Mesendoderm (in vitro differentiated cells): ENCODE results near the gene CRIM1.

Source experiments
- DNase-seq: peaks from one replicate; pipeline ENCODE4 v3.0.0; 2013
- H2AK5ac ChIP-seq: 2 replicates; pipeline ENCODE4 v1.6.1; 2013; ENCODE audit warnings: low read length, inconsistent platforms
- H2BK120ac ChIP-seq: 2 replicates; pipeline ENCODE4 v1.6.1; 2013; ENCODE audit warnings: low read depth, mild to moderate bottlenecking, low read length, moderate library complexity, mixed read lengths
- H2BK15ac ChIP-seq: replicated peaks from 2 replicates; pipeline ENCODE4 v1.6.1; 2013; ENCODE audit warnings: low read depth, mild to moderate bottlenecking, moderate library complexity
- H2BK5ac ChIP-seq: 2 replicates; pipeline ENCODE4 v1.6.1; 2013; ENCODE audit warnings: low read length, inconsistent platforms
- H3K18ac ChIP-seq: 2 replicates; pipeline ENCODE4 v1.6.1; 2013; ENCODE audit warnings: mild to moderate bottlenecking, low read length, mixed read lengths
- H3K23ac ChIP-seq: one replicate; pipeline ENCODE4 v1.6.1; 2013; ENCODE audit warnings: low read length
- H3K27ac ChIP-seq: 2 replicates; pipeline ENCODE4 v1.5.1; 2013; ENCODE audit warnings: low read depth, mild to moderate bottlenecking, inconsistent platforms, low read length, moderate library complexity
- H3K27me3 ChIP-seq: 2 replicates; pipeline ENCODE4 v1.6.1; 2013; ENCODE audit warnings: low read length, control low read depth, mild to moderate bottlenecking, inconsistent platforms; ENCODE audit not compliant: insufficient read depth, poor library complexity
- H3K36me3 ChIP-seq: 2 replicates; pipeline ENCODE4 v1.6.1; 2013; ENCODE audit warnings: low read length, inconsistent platforms; ENCODE audit not compliant: control insufficient read depth, insufficient read depth
- H3K4ac ChIP-seq: one replicate; pipeline ENCODE4 v1.6.1; 2013; ENCODE audit warnings: low read depth, mild to moderate bottlenecking, low read length, moderate library complexity
- H3K4me1 ChIP-seq: 2 replicates; pipeline ENCODE4 v1.6.1; 2013; ENCODE audit warnings: low read depth, low read length, inconsistent platforms; ENCODE audit not compliant: control insufficient read depth
- H3K4me2 ChIP-seq: 2 replicates; pipeline ENCODE4 v1.6.1; 2013; ENCODE audit warnings: low read length
- H3K4me3 ChIP-seq: 2 replicates; pipeline ENCODE4 v1.5.1; 2013; ENCODE audit warnings: mild to moderate bottlenecking, low read length
- H3K56ac ChIP-seq: one replicate; pipeline ENCODE4 v1.6.1; 2013; ENCODE audit warnings: low read length
- H3K79me1 ChIP-seq: 2 replicates; pipeline ENCODE4 v1.6.1; 2013; ENCODE audit warnings: low read length, inconsistent platforms
- H3K79me2 ChIP-seq: 2 replicates; pipeline ENCODE4 v1.6.1; 2013; ENCODE audit warnings: mild to moderate bottlenecking, low read length; ENCODE audit not compliant: control insufficient read depth, insufficient read depth
- H3K9ac ChIP-seq: 2 replicates; pipeline ENCODE4 v1.6.1; 2013; ENCODE audit warnings: low read length, inconsistent platforms
- H4K5ac ChIP-seq: one replicate; pipeline ENCODE4 v1.6.1; 2013; ENCODE audit warnings: low read length
- H4K8ac ChIP-seq: one replicate; pipeline ENCODE4 v1.6.1; 2013; ENCODE audit warnings: low read depth, mild to moderate bottlenecking, control low read depth, low read length, moderate library complexity
- WGBS: extraction: QIAGEN DNeasy Blood & Tissue Kit; methylation state at CpG from one replicate; pipeline ENCODE4 v1.1.7; 2013; ENCODE audit warnings: low lambda C conversion rate, missing lambda C conversion rate; ENCODE audit not compliant: insufficient coverage; ENCODE audit errors: extremely low coverage; 5-methylcytosine and 5-hydroxymethylcytosine counted together

CRIM1 gene

DNA sequence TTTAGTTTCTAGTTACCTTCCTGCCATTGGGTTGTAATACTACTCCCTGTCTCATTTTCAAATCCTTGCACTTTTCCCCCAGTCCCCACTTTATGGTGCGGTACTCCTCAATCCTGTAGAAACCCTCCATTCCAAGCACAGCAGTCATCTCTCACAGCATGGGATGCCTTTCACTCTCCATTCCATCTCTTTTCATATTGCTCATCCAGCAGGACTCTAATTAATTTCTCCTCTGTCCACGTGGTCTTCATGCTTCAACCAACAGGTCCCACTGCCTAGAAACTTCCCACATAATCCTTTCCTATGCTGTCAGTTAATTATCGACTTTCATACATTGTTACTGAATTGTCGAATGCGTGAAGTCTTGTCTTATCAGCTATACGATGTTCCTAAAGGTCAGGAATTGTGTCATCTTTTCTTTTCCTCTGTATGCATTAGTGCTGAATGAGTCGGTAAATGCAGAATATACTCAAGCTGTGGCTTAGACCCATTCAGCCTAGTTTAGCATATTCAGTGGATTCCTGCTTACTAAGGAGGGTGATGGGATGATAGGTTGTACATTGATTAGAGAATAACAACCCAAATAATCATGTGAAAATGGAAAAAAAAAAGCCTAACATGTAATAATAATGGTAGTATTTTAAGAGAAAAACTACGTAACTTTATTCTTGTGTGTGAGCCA, 89.7 kb downstream of the CRIM1 start:
- Histone ChIP-seq H3K27ac (no peak overlapping the region), H3K4ac (no peak overlapping the region), H2BK5ac (no peak overlapping the region), H3K4me2 (no peak overlapping the region), H3K79me2 (no peaks in the 10 kb centered on the region), H3K36me3 (peaks cover 1% of the 10 kb centered on the region), H3K4me3 (no peak overlapping the region), H4K5ac (no peak overlapping the region), H3K56ac (no peak overlapping the region), H3K4me1 (peaks cover 8% of the 10 kb centered on the region), H2BK15ac (no peak overlapping the region), H3K9ac (no peak overlapping the region), H2BK120ac (no peak overlapping the region), H3K23ac (no peak overlapping the region), H3K27me3 (no peaks in the 10 kb centered on the region), H2AK5ac (no peak overlapping the region), H4K8ac (no peak overlapping the region), H3K79me1 (peaks cover 7% of the 10 kb centered on the region), H3K18ac (no peak overlapping the region)
- no peak for DNase-seq
- no CpG with 5 or more reads among the region's 8 CpGs for WGBS

DNA sequence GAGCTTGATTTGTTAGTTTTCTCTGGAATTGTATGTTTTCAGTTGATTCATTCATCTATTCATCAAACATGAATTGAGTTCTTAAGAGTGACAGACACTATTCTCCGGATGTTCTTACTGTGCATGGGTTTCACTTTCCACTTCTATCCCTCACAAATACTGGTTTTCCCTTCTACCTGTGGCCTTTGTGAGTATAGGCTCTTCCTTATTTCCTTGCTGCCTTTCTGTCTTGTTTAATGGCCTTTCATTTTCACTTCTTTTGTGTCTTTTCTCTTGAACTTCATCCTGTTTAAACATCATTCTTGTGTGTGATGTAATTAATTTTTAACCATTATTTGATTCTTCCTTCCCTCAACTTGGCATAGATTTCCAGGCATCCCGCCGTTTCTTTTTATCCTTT, 90.7 kb downstream of the CRIM1 start:
- no peak overlapping the region for H3K56ac ChIP-seq

DNA sequence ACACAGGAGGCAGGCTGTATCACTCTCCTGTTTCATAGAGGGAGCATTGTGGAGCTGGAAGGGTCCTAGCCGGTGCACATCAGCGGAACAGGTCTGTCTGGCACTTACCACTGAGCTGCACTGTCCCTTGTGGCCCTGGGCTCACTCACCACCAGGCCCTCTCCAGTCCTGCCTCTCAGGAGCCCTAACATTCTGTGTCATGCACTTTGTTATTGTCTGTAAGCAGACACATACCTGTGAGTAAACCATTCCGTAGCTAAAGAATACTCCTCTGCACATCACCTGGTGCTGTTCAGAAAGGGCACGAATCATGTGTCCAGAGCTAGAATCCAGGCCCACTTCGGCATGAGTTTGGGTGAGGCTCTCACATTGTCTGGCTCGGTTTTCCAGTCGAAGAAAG, 93.6 kb downstream of the CRIM1 start:
- Histone ChIP-seq H4K8ac (no peak overlapping the region), H3K23ac (no peak overlapping the region), H3K4me3 (no peak overlapping the region), H2AK5ac (no peak overlapping the region), H3K4me1 (peaks cover 8% of the 10 kb centered on the region), H3K79me2 (no peaks in the 10 kb centered on the region), H3K4me2 (no peak overlapping the region), H3K36me3 (peaks cover 1% of the 10 kb centered on the region), H2BK15ac (no peak overlapping the region), H3K56ac (no peak overlapping the region), H2BK120ac (no peak overlapping the region), H3K27me3 (no peaks in the 10 kb centered on the region), H3K79me1 (peaks cover 5% of the 10 kb centered on the region), H3K9ac (no peak overlapping the region), H4K5ac (no peak overlapping the region), H3K27ac (no peak overlapping the region), H2BK5ac (no peak overlapping the region), H3K4ac (no peak overlapping the region), H3K18ac (no peak overlapping the region)
- no CpG with 5 or more reads among the region's 7 CpGs for WGBS
- DNase-seq, result no peak

More for the DNA sequence above, 90.7 kb downstream of the CRIM1 start:
- no CpG with 5 or more reads among the region's 3 CpGs for WGBS
- Histone ChIP-seq H3K36me3 (peaks cover 1% of the 10 kb centered on the region), H3K79me2 (no peaks in the 10 kb centered on the region), H3K27ac (no peak overlapping the region), H3K27me3 (no peaks in the 10 kb centered on the region), H4K8ac (no peak overlapping the region), H3K9ac (no peak overlapping the region), H2AK5ac (no peak overlapping the region), H3K4ac (no peak overlapping the region), H3K4me2 (no peak overlapping the region), H2BK120ac (no peak overlapping the region), H3K79me1 (peaks cover 5% of the 10 kb centered on the region), H3K18ac (no peak overlapping the region), H2BK15ac (no peak overlapping the region), H3K4me1 (peaks cover 8% of the 10 kb centered on the region), H3K4me3 (no peak overlapping the region), H4K5ac (no peak overlapping the region), H2BK5ac (no peak overlapping the region), H3K23ac (no peak overlapping the region)
- no peak for DNase-seq

DNA sequence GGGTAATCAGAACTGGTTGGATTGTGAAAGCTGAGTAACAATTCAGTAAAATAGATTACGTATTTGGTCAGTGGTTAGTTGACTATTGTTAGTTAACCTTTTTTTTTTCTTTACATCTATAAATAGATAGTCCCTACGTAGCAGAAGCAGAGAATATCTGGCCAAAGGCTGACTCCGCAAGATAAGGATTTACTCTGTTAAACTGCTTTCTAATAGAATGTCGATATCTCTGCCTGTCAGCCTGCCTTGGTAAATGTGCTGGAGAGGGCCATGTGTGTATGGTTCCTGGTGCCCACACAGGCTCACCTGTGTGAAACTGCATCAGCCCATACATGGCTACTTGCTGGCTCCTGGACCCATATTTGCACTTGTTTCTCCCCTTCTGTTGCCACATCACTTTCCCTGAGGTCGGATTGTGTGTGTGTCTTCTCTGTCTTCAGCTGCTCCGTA, 94.4 kb downstream of the CRIM1 start:
- Histone ChIP-seq H3K79me1 (peaks cover 7% of the 10 kb centered on the region), H2AK5ac (no peak overlapping the region), H3K27me3 (no peaks in the 10 kb centered on the region), H3K79me2 (no peaks in the 10 kb centered on the region), H3K27ac (no peak overlapping the region), H3K9ac (no peak overlapping the region), H2BK15ac (no peak overlapping the region), H3K4ac (no peak overlapping the region), H3K56ac (no peak overlapping the region), H4K5ac (no peak overlapping the region), H2BK5ac (no peak overlapping the region), H3K23ac (no peak overlapping the region), H3K4me3 (no peak overlapping the region), H3K36me3 (peaks cover 1% of the 10 kb centered on the region), H3K4me1 (peaks cover 5% of the 10 kb centered on the region), H3K18ac (no peak overlapping the region), H3K4me2 (no peak overlapping the region), H4K8ac (no peak overlapping the region), H2BK120ac (no peak overlapping the region)
- no CpG with 5 or more reads among the region's 6 CpGs for WGBS
- DNase-seq, result no peak

DNA sequence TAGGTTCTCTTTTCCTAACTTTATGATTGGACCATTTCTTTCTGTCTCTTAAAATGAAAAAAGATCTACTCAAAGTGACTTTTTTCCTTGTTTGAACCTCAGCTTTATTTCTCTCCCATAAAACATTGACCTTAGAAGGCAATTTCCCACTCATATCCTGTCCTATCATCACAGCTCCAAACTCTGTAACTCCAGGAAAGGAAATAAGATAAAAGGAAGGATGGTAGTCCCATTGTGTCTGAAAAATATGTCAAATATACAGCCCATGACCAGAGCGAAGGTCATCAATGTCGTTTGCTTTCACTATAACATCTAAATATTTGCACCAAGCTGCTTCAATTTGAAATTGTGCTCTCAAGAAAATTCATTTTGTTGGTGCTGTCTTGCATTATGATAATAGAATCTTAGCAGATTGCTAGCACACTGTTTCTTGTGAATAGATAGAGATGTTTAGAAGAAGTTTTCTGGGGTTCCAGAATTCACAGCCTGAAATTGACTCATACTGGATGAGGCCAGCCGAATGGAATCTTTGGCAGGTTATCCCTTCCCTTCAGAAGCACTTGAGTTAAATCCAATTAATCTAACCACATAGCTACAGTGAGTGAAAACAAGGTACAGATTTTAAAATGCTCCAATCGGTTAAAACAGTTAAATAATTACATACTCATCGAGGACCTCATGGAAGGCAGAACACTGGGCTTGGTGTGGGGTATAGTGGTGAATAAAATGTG, 95.1 kb downstream of the CRIM1 start:
- Histone ChIP-seq H3K4me1 (no peaks in the 10 kb centered on the region), H2BK15ac (no peak overlapping the region), H3K4ac (no peak overlapping the region), H4K5ac (no peak overlapping the region), H2BK5ac (no peak overlapping the region), H3K4me3 (no peak overlapping the region), H3K79me2 (no peaks in the 10 kb centered on the region), H4K8ac (no peak overlapping the region), H2BK120ac (no peak overlapping the region), H3K36me3 (peaks cover 1% of the 10 kb centered on the region), H2AK5ac (no peak overlapping the region), H3K4me2 (no peak overlapping the region), H3K9ac (no peak overlapping the region), H3K18ac (no peak overlapping the region), H3K27ac (no peak overlapping the region), H3K27me3 (no peaks in the 10 kb centered on the region), H3K56ac (no peak overlapping the region), H3K79me1 (peaks cover 4% of the 10 kb centered on the region), H3K23ac (no peak overlapping the region)
- no CpG with 5 or more reads among the region's 5 CpGs for WGBS
- DNase-seq, result peak; percentile 47
